HG03378 (cell line): ENCODE measurements around the gene CCDC91.
"Not testable (repeated sequence)": the region's sequence is repeated elsewhere in the genome, so short reads cannot be mapped to it uniquely, and the experiment has no call there.

Experiments
- ATAC-seq: cut with Tn5 transposase; IDR thresholded peaks from one replicate; pipeline ENCODE4 v1.9.1; 2021; ENCODE audit warnings: mild to moderate bottlenecking, moderate library complexity; ENCODE audit not compliant: unreplicated experiment

Gene CCDC91

DNA sequence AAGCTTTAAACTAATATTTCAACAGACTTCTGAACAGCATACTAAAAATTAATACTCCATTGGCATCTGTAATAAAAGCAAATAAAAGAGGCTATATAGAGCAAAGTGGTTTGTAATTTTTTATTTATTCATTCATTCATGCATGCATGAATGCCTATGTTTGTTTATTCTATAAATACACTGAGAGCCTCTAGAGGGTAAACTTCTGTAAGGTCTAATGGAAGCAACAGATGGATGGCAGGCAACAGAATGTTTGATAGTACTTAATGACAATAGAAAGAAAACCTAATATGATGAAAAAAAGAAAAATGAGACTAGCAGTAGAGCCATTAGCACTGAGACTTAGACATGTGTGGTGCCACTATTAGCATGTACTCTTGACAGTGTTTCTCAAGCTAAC lies 253.1 kb downstream of the CCDC91 start:
- no peak for ATAC-seq

DNA sequence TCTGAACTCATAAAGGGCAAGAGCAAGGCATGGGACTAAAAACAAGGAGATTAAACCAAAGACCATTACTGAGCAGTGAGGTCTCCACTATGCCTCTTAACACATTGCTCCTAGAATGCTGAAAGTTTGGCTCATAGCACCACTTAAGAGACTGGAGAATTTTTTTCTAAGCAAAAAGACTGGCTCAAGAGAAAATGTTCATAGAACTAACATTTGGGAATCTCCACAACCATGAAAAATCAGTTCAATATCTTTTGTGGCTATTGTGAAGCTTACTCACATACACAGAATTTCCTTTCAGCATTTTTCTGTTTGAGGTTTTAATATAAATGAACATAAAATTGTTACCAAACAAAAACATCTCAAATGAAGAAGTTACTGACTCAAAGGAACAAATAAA lies 255.8 kb downstream of the CCDC91 start:
- no peak for ATAC-seq

DNA sequence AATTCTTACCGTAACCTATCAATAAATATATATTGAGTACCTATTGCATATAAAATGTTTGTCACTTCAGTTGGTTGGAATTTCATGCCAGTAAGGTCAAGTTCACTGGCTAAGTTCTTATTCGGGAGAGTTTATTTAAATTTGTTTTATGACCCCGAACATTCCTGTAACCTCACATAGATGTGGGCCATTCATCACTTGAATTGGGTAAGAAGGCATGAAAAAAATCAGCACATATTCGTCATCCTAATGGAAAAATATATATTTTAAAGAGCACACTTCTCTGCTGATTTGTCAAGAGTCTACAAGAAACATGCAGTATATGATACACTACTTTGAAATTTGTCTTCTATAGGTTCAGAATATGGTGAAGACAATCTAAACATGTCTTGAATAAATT lies 263.4 kb downstream of the CCDC91 start:
- no peak for ATAC-seq

DNA sequence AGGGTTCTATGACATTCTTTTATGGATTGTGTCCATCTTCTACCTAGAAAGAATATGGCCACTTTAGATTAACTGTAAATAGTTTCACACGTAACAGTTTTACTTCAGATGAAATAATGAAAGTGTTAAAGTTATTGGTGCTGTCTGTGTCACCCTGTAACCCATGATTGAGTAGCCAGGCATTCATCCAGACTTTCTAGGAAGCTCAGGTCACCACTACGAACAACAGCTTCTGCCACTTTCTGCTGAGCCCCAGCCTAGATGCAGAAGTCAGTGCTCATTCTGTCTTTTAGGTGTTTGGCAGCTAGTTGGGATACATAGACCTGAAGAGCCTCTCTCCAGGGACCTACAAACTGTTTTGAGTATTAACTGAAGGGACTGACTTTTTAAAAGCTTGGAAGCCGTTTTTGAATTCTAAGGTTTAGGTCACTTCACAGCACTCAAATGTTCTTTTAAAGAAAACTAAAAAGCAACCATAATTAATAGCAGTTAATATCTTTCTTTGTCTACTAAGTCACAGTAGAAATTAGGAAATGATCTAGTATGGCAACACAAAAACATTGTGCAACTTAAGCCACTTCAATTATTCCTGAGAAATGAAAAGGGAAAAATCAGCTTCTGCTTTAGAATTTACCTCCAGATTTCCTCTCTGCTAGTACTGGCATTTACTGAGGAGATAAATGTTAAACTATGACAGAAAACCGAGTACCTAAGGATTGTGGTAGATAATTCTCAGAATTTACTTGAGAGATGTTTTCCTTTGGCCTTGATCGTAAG lies 266.9 kb downstream of the CCDC91 start:
- ATAC-seq, result no peak

DNA sequence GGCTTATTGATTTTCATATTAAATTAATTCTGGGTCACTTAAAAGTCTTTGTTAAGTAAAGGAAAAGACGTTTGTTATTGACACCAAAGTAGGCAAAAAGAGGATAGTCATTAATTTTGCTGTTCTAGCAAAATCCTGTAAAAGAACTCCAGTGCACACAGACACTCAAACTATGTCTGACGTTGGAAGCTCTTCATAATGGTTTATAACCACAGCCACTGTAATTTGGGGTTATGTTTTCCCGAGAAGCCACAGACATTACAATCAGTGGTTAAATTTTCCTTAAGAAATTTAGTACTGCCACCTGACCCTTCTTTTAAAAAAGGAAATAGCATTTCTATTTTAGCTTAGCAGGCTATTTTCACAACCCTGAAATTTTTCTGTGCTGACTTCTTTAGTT lies 267.5 kb downstream of the CCDC91 start:
- no peak for ATAC-seq

DNA sequence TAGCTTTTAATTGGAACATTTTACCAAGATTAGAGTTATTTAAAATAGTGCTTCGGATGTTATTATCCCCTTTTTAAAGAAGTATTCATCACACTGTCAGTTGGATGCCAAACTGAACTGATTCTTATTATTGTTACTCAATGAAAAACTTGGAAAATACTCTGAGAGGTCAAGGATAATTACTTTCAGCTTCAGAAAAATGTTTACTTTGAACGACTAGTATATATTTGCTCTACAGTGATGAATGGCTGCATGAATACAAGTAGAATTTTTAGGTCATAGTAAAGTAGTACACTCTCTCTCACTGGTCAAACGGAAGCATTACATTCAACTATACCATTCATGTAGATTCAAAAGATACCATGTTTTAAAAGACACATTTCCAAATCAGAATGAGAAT lies 269.2 kb downstream of the CCDC91 start:
- no peak for ATAC-seq

DNA sequence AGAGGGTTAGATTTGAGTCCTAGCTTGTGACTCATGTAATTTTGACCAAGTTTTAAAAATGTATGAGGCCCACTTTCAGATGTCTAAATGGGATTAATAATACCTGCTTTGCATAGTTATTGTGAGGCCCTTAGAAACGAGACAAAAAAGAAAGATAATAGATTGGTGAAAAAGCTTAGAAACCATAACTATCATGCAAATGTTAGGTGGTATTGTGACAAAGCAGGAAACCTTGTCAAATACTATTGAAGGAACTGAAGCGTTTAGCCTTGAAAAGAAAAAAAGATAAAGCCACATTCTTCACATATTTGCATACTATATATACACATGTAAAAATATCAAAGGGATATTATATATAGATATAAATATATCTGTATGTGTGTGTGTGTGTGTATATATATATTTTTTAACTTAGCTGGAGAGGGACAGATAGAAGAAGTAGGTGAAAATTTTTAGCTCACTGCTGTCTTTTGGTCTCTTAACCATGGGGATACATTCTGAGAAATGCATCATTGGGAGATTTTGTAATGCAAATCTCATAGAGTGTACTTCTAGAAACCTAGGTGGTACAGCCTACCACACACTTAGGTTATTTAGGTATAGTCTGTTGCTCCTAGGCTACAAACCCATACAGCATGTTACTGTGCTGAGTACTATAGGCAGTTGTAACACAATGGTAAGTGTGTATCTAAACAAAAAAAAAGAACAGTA lies 270.3 kb downstream of the CCDC91 start:
- peak; percentile 66 for ATAC-seq

DNA sequence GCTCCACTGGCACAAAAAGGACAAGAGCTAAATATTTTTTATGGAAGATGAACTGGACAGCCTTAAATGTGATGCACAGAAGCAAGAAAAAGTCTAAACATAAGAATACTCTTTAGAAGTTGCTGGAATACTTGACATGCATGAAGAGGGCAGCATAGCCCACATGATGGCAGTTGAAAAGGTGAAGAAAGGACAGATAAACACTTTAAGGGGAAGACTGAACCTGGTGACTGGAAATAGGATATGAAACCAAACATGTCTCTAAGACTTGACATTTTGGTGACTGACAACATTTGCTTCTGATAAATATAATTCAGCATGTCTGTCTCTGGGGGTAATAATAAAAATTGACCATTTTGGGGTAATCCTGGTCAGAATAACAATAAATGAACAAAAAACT lies 273.1 kb downstream of the CCDC91 start:
- no peak for ATAC-seq

DNA sequence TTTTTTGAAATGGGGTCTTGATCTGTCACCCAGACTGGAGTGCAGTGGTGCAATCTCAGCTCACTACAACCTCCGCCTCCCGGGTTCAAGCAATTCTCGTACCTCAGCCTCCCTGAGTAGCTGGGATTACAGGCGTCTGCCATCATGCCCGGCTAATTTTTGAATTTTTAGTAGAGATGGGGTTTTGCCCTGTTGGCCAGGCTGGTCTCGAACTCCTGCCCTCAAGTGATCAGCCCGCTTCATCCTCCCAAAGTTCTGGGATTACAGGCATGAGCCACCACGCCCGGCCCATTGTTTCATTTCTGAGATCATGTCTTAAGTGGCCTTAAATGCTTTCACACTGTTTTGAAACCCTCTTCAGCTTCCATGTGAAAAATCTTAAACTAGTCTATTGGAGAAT lies 281.5 kb downstream of the CCDC91 start:
- not testable (repeated sequence) for ATAC-seq

DNA sequence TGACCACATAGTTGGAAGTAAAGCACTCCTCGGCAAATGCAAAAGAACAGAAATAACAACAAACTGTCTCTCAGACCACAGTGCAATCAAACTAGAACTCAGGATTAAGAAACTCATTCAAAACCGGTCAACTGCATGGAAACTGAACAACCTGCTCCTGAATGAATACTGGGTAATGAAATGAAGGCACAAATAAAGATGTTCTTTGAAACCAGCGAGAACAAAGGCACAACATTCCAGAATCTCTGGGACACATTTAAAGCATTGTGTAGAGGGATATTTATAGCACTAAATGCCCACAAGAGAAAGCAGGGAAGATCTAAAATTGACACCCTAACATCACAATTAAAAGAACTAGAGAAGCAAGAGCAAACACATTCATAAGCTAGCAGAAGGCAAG lies 285.9 kb downstream of the CCDC91 start:
- ATAC-seq, result not testable (repeated sequence)

DNA sequence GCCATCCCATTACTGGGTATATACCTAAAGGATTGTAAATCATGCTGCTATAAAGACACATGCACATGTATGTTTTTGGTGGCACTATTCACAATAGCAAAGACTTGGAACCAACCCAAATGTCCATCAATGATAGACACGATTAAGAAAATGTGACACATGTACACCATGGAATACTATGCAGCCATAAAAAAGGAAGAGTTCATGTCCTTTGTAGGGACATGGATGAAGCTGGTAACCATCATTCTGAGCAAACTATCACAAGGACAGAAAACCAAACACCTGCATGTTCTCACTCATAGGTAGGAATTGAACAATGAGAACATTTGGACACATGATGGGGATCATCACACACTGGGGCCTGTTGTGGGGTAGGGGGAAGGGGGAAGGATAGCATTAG lies 288.8 kb downstream of the CCDC91 start:
- ATAC-seq, result not testable (repeated sequence)

DNA sequence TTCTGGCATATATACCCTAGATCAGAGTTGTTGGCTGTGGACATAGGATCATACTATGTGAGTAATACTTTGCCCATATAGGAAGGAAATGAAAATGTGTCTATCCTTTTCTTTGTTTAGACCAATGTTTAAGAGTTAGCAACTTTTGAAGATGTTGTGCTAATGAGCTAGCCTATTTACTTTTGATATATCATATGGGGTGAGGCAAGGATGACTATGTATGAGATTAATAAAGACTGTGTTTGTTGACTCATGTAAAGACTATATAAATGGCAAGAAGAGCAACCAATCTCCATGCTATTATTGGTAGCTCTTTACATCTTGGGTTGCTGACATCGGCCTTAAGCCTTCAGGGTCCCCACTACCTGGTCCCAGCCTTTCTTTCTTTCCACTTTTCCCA lies 289.4 kb downstream of the CCDC91 start:
- ATAC-seq, result no peak

DNA sequence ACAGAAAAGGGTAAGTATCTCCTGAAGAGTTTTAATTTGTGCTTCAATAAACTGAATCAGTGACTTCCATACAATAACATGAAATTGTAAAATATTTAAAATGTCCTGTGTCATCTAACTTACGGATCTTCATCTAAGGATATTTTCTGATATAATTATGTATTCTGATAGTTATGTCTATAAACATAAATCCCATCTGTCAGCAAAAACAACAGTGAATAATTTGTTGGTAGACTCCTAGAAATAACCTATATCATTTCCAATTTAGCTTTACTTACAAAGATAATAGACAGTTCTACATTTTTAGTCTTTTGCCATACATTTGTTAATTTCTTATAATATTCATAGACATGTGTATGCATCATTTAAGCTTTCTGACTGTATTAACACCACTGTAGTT lies 293.9 kb downstream of the CCDC91 start:
- ATAC-seq, result no peak

DNA sequence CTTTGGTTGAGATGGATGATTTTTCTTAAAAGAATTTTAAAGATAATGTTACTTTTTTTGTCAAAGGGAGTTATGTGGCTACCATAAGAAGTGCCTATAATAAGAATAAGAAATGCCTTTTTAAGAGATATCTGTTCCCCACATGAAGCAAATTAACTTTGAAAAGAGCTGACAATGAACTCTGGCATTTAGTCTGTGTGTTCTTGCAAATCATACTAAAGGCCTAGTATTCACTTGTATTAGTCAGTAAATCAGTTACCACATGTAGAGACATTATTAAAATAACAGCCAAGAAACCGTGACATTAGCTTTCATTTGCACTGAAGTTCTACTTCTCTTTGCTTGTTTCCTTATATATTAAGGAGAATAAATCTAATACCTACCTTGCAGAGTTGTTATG lies 296.3 kb downstream of the CCDC91 start:
- no peak for ATAC-seq

DNA sequence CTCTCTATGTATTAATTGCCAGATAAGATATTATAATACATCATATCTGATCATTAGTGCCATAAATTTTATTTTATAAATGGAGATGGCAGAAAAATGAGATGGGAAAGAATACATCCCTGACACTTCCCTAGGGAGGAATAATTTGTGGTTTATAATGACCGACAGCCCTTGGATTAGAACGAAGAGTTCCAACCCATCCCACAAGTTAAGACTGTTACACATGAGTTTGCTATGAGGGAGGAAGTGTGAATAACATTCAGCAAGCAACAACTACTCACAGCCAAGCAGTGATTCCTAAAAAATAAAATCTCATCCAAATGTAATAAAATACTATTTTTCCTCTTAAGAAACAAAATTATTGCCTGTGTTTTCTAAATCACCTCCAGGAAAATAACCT lies 299.0 kb downstream of the CCDC91 start:
- no peak for ATAC-seq

DNA sequence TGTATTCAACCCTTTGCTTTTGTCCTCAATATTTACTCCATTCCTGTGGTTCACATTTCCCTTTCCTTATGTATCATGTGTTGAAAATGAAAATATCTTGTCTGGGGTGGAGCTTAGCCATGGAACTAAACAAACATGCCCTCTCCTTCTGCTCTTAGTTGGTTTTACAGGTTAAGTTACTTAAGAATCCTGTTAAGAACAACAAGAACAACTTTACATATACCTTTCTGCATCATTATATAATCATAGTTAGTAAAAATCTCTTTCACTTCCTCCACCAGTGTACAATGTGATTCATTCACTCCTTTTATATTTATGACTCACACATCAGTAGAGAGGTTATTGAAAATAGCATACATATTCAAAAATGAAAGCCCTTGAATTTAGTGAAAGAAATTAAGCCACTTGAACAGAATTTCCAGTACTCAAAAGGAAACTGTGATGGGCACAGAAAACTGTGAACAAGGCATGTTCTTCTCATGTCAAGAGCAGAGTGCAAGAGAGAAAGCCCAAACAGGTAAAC lies 307.7 kb downstream of the CCDC91 start:
- peak; percentile 98 for ATAC-seq

DNA sequence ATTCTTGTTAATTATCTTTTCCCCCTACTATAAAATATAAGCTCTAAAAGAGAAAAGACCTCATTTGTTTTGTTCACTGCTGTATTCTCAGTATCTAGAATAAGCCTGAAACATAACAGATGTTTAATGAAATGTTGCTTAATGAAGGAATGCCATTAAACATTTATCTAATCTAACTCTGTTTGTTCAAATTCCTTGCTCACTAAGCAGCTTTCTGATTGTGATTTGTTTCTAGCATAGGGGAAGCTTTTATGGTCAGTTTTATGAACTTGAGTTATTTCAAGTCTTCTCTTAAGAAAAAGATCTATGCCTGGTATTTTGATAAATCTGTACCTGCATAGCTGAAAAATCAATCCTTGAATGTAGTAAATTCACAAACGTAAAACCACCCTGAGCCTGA lies 308.6 kb downstream of the CCDC91 start:
- ATAC-seq, result no peak

DNA sequence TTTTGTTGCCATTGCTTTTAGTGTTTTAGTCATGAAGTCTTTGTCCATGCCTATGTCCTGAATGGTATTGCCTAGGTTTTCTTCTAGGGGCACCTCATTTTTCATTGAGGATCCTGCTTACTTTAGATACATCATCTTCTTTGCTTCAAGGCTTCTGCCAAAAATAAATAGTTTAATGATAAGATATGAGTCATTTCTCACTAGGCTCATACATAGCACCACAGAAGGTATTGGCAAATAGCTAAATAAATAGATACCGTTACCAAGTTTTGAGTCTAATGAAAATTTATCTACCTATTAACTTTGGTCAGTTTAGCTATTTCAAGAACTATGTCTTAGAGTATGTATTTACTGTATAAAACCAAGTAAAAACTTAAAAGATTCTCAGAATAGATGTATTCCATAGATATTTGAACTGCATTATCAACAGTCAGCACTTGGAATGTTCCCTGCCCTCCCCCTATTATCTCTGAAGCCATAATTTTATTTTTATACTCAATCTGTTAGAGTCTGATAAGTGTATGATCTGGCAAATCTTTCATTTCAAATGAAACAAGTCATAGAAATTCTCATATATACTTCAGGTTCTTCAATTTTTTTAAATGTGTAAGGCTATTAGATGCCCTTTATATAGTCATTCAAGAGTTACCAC lies 310.2 kb downstream of the CCDC91 start:
- ATAC-seq, result no peak

DNA sequence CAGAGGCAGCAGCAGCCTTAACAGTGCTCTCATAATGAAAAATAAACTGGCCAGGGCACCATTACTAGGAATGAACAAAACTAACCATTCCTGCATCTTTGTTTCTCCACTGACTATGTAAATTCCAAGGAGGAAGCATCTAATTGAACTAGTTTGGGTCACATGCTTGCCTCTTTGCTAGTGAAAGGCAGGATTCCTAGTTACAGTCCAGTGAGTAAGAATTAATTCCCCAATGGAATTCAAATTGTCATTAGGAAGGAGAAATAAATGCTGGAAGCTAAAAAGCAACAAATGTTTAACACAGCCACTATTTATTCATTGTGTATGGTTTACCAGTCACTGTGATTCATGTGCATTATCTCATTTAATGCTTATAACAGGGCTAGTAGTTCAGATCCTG lies 316.0 kb downstream of the CCDC91 start:
- ATAC-seq, result no peak

DNA sequence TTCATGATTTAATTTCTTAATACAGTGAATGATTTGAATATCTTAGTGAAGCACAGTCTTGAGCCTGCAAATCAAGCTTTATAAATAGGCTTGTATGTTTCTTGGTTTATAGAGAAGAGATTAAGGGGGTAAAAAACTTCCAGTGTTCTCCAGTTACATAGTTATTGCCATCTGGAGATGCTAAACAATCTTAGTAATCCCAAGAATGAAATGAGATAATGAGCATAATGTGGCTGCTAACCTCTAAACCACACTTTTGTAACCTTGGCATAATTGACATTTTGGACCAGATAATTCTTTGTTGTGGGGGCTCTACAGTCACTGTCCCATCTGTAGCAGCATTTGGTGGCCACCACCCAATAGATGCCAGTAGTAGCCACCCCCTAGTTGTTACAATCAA lies 316.8 kb downstream of the CCDC91 start:
- no peak for ATAC-seq

DNA sequence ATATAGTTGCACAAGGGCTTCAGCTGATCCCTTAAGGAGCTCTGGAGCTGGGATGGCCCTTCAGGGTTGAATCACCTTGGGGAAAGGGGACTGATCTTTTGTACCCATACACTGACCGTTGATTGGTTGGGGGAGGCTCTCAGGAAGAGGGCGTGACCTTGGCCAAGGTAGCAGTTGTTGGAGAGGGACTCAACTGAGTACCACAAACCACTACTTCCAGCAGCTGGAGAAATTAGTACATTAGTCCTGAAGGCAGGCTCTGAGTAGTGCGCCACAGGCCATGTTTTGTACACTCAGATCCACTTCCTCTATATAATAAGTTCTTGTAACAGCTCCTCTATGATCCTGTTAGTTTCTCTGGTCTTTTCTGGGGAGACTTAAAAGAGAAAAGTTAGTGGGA lies 317.6 kb downstream of the CCDC91 start:
- ATAC-seq, result no peak

DNA sequence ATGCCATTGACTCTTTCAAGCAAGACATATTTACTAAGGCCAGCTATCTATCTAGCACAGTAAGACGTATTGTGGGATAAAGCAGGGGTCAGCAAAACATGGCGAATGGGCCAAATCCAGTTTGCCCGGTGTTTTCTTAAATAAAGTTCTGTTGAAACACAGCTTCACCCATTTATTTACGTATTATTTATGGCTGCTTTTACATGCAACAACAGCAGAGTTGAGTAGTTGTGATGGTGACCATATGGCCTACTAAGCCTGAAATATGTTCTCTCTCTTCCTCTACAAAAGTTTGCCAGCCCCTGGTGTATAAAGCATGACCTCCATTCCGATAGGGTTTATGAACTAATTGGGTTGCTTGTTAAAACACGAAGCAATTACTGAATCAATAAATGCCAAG lies 322.1 kb downstream of the CCDC91 start:
- ATAC-seq, result no peak
